Measurements from ENCODE around the gene GRAP2. TPM values are rescaled to one million over a fixed set of nuclear protein-coding genes. Genes with fewer than 3 reads are reported as not detected.

GRAP2 gene
- total and polyA plus RNA-seq, 2 donors (not counting 1 experiment from before 2014, with no cell fraction given), result 13.5 to 26.4 TPM

DNA sequence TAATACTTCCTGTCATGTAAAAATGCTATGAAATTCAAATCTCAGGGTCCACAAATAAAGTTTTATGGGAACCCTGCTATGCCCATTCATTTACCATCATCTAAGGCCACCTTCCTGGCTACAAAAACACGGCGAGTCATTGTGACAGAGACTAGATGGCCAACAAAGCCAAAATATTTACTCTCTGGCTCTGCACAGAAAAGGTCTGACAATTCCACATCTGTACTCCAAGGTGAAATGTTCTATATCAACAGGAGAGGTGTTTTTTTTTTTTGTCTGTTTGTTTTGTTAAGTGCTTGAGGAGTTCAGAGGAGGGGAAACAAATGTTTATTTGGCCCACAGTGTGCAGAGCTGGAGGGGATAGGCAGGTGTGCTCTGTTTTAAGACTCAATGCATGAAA lies 40.7 kb downstream of the GRAP2 start:
- ATAC-seq (ENCODE audit: low read depth) (no peak), DNase-seq (no peak)
- Histone ChIP-seq H3K4me1 (ENCODE audit: control insufficient read depth in 2 of 2, insufficient read depth in 2 of 2, low read length in 2 of 2) (peaks cover 58 to 60% of the 10 kb centered on the region in 2 donors), H3K9me3 (ENCODE audit: control extremely low read depth in 1 of 3, control insufficient read depth in 2 of 3, insufficient read depth in 1 of 3, low read length in 2 of 3) (no peaks in the 10 kb centered on the region), H3K36me3 (replicated peaks in 1 of 2; ENCODE audit: control extremely low read depth in 1 of 2, control insufficient read depth in 1 of 2, extremely low read depth in 1 of 2, insufficient read depth in 2 of 2, low read length in 1 of 2) (no peaks in the 10 kb centered on the region), H3K27me3 (replicated peaks in 1 of 4; ENCODE audit: control extremely low read depth in 1 of 4, control insufficient read depth in 3 of 4, insufficient read depth in 4 of 4, low read length in 3 of 4) (no peaks in the 10 kb centered on the region), H3K9ac (ENCODE audit: low read length) (no peak overlapping the region), H3K27ac (ENCODE audit: low read length in 2 of 2) (no peak overlapping the region), H3K4me2 (replicated peaks; ENCODE audit: low read depth, low read length, poor library complexity, severe bottlenecking) (no peak overlapping the region), H3K4me3 (ENCODE audit: control extremely low read depth in 1 of 5, extremely low read depth in 1 of 5, insufficient read depth in 1 of 5, low read depth in 2 of 5, low read length in 4 of 5) (no peak overlapping the region), H3K79me2 (ENCODE audit: control insufficient read depth, insufficient read depth, low read length) (peaks cover 62% of the 10 kb centered on the region), H2AFZ (ENCODE audit: insufficient read depth, low read depth, low read length, poor library complexity, severe bottlenecking) (no peak overlapping the region), H4K20me1 (ENCODE audit: control insufficient read depth, insufficient read depth, low read length, poor library complexity, severe bottlenecking) (peaks cover 4% of the 10 kb centered on the region)
- Mint-ChIP-seq H3K4me1 (peaks cover 60% of the 10 kb centered on the region), H3K4me3 (no peak overlapping the region), H3K9me3 (ENCODE audit: insufficient read depth) (no peaks in the 10 kb centered on the region), H3K27me3 (no peaks in the 10 kb centered on the region), H3K27ac (no peak overlapping the region)
- TF ChIP-seq EZH2 (IDR thresholded peaks at IDR 0.05; ENCODE audit: borderline replicate concordance, insufficient read depth, low read depth, low read length, poor library complexity, severe bottlenecking), result no peak
- TF ChIP-seq, protein P1, sequence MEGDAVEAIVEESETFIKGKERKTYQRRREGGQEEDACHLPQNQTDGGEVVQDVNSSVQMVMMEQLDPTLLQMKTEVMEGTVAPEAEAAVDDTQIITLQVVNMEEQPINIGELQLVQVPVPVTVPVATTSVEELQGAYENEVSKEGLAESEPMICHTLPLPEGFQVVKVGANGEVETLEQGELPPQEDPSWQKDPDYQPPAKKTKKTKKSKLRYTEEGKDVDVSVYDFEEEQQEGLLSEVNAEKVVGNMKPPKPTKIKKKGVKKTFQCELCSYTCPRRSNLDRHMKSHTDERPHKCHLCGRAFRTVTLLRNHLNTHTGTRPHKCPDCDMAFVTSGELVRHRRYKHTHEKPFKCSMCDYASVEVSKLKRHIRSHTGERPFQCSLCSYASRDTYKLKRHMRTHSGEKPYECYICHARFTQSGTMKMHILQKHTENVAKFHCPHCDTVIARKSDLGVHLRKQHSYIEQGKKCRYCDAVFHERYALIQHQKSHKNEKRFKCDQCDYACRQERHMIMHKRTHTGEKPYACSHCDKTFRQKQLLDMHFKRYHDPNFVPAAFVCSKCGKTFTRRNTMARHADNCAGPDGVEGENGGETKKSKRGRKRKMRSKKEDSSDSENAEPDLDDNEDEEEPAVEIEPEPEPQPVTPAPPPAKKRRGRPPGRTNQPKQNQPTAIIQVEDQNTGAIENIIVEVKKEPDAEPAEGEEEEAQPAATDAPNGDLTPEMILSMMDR (IDR thresholded peaks at IDR 0.05), result no peak
- ChIA-PET CTCF (interaction anchor here (0.6 to 2.9 kb wide), 14 partner anchors 8 to 407 kb away, joined by 3 to 16 read pairs (median 4); partner anchors contain the start of gene GRAP2), POLR2A (interaction anchor here (0.6 kb wide), 1 partner anchor 16 kb away, joined by 3 read pairs; no protein-coding TSS in a partner anchor)
- no CpG with 5 or more reads among the region's 2 CpGs for WGBS (ENCODE audit: insufficient coverage)
- intact Hi-C loops (cut with micrococcal nuclease), result loop anchor here (2.0 to 5.0 kb wide), 2 partner anchors 44 to 407 kb away; no protein-coding TSS in a partner anchor

DNA sequence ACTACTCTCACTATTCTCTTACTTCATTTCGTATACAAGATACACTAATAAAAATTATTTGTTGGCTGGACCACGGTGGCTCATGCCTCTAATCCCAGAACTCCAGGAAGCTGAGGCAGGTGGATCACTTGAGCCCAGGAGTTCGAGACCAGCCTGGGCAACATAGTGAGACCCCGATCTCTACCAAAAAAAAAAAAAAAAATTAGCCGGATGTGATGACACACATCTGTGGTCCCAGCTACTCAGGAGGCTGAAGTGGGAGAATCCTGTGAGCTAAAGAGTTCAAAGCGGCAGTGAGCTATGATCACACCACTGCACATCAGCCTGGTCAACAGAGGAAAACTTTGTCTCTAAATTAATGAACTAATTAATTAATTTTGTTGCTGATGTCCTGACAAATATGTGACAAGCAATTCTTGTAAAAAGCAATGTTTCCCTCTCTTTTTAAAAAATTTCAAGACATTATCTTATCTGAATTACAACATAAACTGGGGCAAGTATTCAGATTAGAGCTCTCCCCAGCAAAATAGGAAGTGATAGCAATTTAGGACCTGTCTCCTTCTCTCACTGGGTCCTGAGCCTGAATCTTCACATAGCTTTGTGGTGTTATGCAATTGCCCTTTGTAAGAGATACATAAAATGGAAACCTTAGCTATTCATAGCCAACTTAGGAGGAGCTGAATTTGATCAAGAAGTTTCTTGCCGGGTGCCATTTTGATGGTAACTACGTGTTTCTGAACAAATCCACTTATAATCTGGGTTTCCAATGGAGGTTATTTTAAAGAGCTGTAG lies 41.8 kb downstream of the GRAP2 start:
- 93% methylated on average over 3 of the region's 8 CpGs for WGBS (ENCODE audit: insufficient coverage)
- CTCF ChIA-PET, result interaction anchor here (0.6 to 2.9 kb wide), 21 partner anchors 10 to 599 kb away, joined by 3 to 16 read pairs (median 4); no protein-coding TSS in a partner anchor
- Mint-ChIP-seq H3K27me3 (no peaks in the 10 kb centered on the region), H3K27ac (no peak overlapping the region), H3K9me3 (ENCODE audit: insufficient read depth) (no peaks in the 10 kb centered on the region), H3K4me3 (no peak overlapping the region), H3K4me1 (peaks cover 60% of the 10 kb centered on the region)
- H3K27me3 ChIP-seq (replicated peaks in 1 of 4; ENCODE audit: control extremely low read depth in 1 of 4, control insufficient read depth in 3 of 4, insufficient read depth in 4 of 4, low read length in 3 of 4), result no peaks in the 10 kb centered on the region
- DNase-seq, result no peak
- H3K27ac ChIP-seq (ENCODE audit: low read length in 2 of 2), result no peak overlapping the region
- H3K79me2 ChIP-seq (ENCODE audit: control insufficient read depth, insufficient read depth, low read length), result peaks cover 65% of the 10 kb centered on the region
- peaks cover 4% of the 10 kb centered on the region for H4K20me1 ChIP-seq (ENCODE audit: control insufficient read depth, insufficient read depth, low read length, poor library complexity, severe bottlenecking)
- no peak overlapping the region for H3K9ac ChIP-seq (ENCODE audit: low read length)
- no peak overlapping the region for H3K4me2 ChIP-seq (replicated peaks; ENCODE audit: low read depth, low read length, poor library complexity, severe bottlenecking)
- intact Hi-C loops (cut with micrococcal nuclease), result loop anchor here (5.0 kb wide), 1 partner anchor 45 kb away; no protein-coding TSS in a partner anchor
- H3K4me3 ChIP-seq (ENCODE audit: control extremely low read depth in 1 of 5, extremely low read depth in 1 of 5, insufficient read depth in 1 of 5, low read depth in 2 of 5, low read length in 4 of 5), result no peak overlapping the region
- H3K9me3 ChIP-seq (ENCODE audit: control extremely low read depth in 1 of 3, control insufficient read depth in 2 of 3, insufficient read depth in 1 of 3, low read length in 2 of 3), result no peaks in the 10 kb centered on the region
- no peak overlapping the region for H2AFZ ChIP-seq (ENCODE audit: insufficient read depth, low read depth, low read length, poor library complexity, severe bottlenecking)
- TF ChIP-seq EZH2 (IDR thresholded peaks at IDR 0.05; ENCODE audit: borderline replicate concordance, insufficient read depth, low read depth, low read length, poor library complexity, severe bottlenecking), result no peak
- TF ChIP-seq, protein P1 (IDR thresholded peaks at IDR 0.05), result no peak
- ATAC-seq (ENCODE audit: low read depth), result no peak
- H3K4me1 ChIP-seq (ENCODE audit: control insufficient read depth in 2 of 2, insufficient read depth in 2 of 2, low read length in 2 of 2), result peaks cover 58 to 60% of the 10 kb centered on the region in 2 donors
- no peaks in the 10 kb centered on the region for H3K36me3 ChIP-seq (replicated peaks in 1 of 2; ENCODE audit: control extremely low read depth in 1 of 2, control insufficient read depth in 1 of 2, extremely low read depth in 1 of 2, insufficient read depth in 2 of 2, low read length in 1 of 2)
- POLR2A ChIA-PET, result no interaction called here
